Pulmonary artery endothelial cell (primary cell): ENCODE data around the gene PRUNE2. TPM values are rescaled to one million over a fixed set of nuclear protein-coding genes. Genes with fewer than 3 reads are reported as not detected.

ENCODE experiments used
- DNase-seq: peaks from one replicate; pipeline ENCODE4 v3.0.0-alpha.2; 2011; ENCODE audit warnings: low read depth, low spot score
- total RNA-seq: library from RNA; depleted of rRNA; stranded (reverse); fragments of >200 nt; gene quantifications from 2 replicates; pipeline ENCODE4 v1.2.3, GENCODE V29; 2014

PRUNE2 gene
- total RNA-seq, 1 donor from 2014 or later = 8.4 TPM

DNA sequence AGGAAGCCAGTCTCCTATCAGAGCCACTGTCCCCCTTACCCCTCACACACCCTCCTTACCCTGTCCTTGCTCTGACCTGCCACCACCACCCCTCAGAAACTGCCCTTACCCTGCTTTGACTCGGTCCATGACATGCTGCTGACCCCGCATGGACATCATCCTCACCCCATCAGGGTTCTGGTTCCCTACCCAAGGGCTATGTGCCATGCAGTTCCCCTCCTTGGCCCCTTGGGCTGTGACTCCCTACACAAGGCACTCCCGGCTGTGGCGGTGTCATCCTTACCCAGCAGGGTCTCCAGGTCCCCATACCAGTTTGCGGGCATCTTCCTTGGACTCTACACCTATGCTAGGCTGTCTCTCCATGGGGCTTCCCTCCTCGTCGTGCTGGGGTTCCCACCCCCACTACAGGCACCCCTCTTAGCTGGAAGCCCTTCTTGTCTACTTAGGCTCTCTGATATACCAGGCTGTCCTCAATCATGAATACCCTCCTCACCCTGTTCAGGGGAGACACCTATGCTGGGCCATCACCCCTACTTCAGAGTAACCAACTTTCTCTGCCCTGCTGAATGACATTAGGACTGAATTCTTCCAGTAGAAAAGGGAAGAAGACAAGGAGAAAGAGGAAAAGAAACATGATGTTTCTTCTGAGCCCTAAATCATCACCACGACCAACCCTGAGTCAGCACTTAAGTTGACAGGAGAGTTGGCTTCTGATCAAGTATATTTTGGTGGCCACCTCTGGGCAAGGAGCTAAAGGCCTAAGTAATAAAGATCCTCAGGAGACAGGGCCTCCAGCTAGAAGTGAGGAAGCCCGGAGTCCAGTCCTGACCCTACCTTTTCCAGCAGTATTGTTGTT is 331.8 kb downstream of the PRUNE2 start:
- no peak for DNase-seq

DNA sequence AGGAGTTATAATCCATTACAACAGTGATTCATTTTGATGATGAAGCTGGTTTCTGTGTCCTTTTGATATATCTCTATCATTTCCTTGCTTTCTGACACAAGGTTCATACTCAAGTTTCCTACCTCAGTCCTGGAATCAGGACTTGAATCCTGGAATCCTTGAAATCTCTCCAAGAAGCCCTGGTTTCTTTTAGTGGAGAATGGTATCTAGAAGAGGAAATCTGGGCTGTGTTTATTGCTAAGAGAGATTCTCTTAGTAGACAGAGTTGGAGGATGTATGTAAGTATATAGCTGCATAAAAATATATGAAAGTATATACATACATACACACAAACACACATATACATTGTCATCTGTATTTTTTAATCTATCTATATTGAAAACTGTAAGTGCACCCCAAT is 332.5 kb downstream of the PRUNE2 start:
- DNase-seq = no peak

DNA sequence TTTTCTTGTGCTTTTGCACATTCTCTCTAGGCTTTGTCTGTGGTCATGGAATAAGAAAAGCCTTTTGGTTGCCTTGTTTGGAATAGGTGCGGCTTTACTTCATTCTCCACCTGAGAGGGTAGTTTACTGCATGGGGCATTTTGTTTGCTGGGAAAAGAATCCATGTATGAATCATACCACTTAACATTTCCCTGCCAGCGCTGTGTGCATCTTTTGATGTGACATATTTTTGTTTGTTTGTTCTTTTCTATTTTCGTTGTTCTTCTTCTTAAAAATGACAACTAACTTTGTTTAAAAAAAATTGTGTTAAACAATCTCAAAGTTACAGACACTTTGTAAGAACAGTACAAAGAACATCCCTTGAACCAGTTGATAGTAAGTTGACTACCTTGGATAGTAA is 333.8 kb downstream of the PRUNE2 start:
- DNase-seq = no peak

DNA sequence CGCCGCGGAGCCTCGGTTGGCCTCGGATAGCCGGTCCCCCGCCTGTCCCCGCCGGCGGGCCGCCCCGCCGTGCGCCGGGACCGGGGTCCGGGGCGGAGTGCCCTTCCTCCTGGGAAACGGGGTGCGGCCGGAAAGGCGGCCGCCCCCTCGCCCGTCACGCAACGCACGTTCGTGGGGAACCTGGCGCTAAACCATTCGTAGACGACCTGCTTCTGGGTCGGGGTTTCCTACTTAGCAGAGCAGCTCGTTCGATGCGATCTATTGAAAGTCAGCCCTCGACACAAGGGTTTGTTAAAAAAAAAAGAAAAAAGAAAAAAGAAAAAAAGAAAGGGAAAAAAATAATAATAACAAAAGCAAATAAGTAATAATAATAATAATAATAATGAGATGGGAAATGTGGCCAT is 334.2 kb downstream of the PRUNE2 start:
- no peak for DNase-seq

DNA sequence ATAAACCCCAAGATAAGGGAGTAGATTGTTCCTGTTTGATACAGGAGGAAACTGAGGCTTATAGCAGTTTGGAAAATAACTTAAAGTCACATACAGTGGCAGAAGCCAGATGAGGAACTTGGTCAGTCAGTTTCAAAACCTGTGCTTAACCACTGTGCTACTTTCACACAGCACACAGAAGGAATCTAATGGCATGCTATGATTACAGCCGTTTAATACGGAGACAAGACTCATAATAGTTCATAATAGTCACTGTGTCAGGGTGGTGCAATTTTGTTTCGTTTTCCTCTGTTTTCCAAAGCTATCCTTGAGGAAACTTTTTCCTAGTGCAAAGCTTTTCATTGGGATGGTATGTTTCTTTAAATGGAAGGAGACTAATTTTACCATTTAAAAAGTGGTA is 334.6 kb downstream of the PRUNE2 start:
- no peak for DNase-seq

DNA sequence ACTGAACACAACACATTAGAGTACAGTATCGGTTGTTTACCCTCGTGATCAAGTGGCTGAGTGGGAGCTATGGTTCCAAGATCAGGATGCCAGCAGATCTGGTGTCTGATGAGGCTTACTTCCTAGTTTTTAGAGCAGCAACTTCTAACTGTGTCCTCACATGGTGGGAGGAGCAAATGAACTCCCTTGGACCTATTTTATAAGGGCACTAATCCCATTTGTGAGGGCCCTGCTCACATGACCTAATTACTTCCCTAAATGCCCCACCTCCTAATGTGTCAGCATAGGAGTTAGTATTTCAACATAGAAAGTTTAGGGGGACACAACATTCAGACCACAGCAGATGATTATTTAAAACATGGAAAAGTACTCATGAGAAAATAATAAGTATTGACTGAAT is 335.1 kb downstream of the PRUNE2 start:
- no peak for DNase-seq

DNA sequence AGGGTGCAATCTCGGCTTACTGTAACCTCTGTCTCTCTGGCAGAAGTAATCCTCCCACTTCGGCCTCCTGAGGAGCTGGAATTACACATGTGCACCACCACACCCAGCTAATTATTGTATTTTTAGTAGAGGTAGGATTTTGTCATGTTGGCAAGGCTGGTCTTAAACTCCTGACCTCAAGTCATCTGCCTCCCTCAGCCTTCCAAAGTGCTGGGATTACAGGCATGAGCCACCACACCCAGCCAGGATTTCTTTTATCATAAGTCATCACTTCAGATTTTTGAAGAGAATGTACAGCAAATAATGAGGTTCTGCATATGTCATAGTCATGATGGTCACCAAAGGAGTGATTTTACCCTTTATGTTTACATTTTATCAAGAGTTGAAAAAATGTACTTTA is 338.8 kb downstream of the PRUNE2 start:
- DNase-seq = no peak

DNA sequence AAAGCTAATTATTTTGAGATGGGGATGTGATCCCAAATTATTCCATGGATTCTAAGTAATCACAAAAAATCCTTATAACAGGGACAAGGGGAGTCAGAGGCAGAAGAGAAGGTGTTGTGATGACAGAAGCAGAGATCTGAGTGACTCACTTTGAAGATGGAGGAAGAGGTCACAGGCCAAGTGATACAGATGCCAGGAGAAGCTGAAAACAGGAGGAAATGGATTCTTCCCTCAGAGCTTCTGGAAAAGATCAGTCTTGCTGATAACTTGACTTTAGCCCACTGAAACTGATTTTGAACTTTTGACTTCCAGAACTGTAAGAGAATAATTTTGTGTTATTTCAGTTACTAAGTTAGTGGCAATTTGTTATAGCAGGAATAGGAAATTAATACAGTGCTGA is 341.6 kb downstream of the PRUNE2 start:
- peak; percentile 13 for DNase-seq

DNA sequence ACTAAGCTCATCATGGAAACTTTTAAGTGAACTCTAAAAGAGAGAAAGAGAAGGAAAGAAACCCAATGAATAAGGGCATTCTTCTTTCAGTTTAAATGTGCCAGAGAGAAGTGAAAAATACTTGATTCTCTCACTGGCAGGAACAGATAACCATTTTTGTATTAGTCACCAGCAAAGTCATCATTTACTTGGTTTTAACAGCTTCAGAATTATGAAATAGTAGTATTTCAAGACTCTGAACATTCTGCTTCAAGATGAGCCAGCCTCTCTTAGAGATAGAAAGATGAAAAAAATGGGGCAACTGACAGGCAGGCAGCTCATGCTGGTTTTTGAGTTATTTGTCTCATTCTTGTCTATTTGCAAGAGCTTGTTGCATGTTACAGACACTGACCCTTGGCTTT is 343.4 kb downstream of the PRUNE2 start:
- no peak for DNase-seq

DNA sequence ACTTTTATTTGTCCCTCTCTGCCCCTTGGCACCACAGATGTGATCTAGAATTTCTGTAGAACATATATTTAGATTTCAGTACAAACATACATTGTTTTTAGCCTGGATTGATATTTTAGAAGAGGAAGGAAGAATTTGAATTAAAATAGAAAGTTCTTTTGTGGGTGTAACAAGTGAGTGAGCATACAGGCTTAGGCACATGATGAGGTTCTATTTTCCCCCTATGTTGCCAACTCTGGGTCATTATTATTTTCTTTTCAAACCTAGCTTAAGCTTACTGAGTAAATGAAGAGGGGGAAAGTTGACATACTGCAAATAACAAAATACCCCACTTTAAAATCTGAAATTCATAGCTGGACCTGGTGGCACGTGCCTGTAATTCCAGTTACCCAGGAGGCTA is 344.0 kb downstream of the PRUNE2 start:
- DNase-seq = no peak

Other genes starting within 250 kb of the PRUNE2 start
- 0.79 and 1.2 TPM in 2 replicates for gene PCA3, start 141.7 kb downstream of the PRUNE2 start, total RNA-seq
- gene FOXB2, start 113.5 kb upstream of the PRUNE2 start, total RNA-seq = not detected in 2 replicates